WTC11 (cell line): ENCODE results near the gene CTDSPL. TPM values are rescaled to one million over a fixed set of nuclear protein-coding genes. Genes with fewer than 3 reads are reported as not detected.

ENCODE experiments used
- ATAC-seq: fragments of 200-7000 bp; cut with Tn5 transposase; 2 replicates; pipeline ENCODE4 v1.10.0; 2021; ENCODE audit warnings: mild to moderate bottlenecking, moderate library complexity
- CTCF ChIA-PET: fragments of 300-600 bp; sonication (Branson Sonifier 250); formaldehyde crosslinking; loops from one replicate; lab custom pipeline; 2021; ENCODE audit warnings: antibody characterized with exemption; lab: Charles Lee
- POLR2A ChIA-PET: fragments of 350-600 bp; sonication (Branson Sonifier 250); formaldehyde crosslinking; loops from one replicate; lab custom pipeline; 2021; ENCODE audit warnings: antibody characterized with exemption; lab: Charles Lee
- DNase-seq: peaks from one replicate; pipeline ENCODE4 v3.0.0; 2021; ENCODE audit warnings: low spot score
- H3K27ac Mint-ChIP-seq: 2 replicates; pipeline ENCODE4 v1.8.0; 2021; ENCODE audit warnings: mixed read lengths
- H3K27me3 Mint-ChIP-seq: 2 replicates; pipeline ENCODE4 v1.8.0; 2021; ENCODE audit warnings: low read depth, mild to moderate bottlenecking, moderate library complexity, mixed read lengths
- H3K36me3 Mint-ChIP-seq: 2 replicates; pipeline ENCODE4 v1.8.0; 2021; ENCODE audit warnings: mixed read lengths
- H3K4me1 Mint-ChIP-seq: 2 replicates; pipeline ENCODE4 v1.8.0; 2022; ENCODE audit warnings: mixed read lengths
- H3K4me3 Mint-ChIP-seq: 2 replicates; pipeline ENCODE4 v1.8.0; 2021; ENCODE audit warnings: mild to moderate bottlenecking, moderate library complexity, mixed read lengths
- H3K9me3 Mint-ChIP-seq: 2 replicates; pipeline ENCODE4 v1.8.0; 2021; ENCODE audit warnings: mixed read lengths
- ATF3 ChIP-seq: sonication (generic); formaldehyde crosslinking; conservative IDR thresholded peaks from 2 replicates; pipeline ENCODE4 v1.8.1; 2022; ENCODE audit warnings: mild to moderate bottlenecking, missing genetic modification reagents
- CTCF ChIP-seq: fragments of 200-600 bp; IDR thresholded peaks from 2 replicates; pipeline ENCODE4 v1.8.0; 2022; ENCODE audit warnings: antibody characterized with exemption
- E2F5 ChIP-seq: sonication (generic); formaldehyde crosslinking; IDR thresholded peaks from 2 replicates; pipeline ENCODE4 v1.8.1; 2022; ENCODE audit warnings: mild to moderate bottlenecking, moderate library complexity, missing genetic modification reagents
- ESRRA ChIP-seq: sonication (generic); formaldehyde crosslinking; IDR thresholded peaks from 2 replicates; pipeline ENCODE4 v1.8.1; 2022; ENCODE audit warnings: mild to moderate bottlenecking, missing genetic modification reagents, borderline replicate concordance
- GRHL2 ChIP-seq: fragments of 250-450 bp; sonication (Bioruptor Pico); IDR thresholded peaks from 2 replicates; pipeline ENCODE4 v1.8.0; 2022; ENCODE audit warnings: mild to moderate bottlenecking, moderate library complexity; ENCODE audit not compliant: insufficient replicate concordance, severe bottlenecking
- IRF2 ChIP-seq: sonication (generic); formaldehyde crosslinking; IDR thresholded peaks from 2 replicates; pipeline ENCODE4 v1.8.0; 2022; ENCODE audit warnings: low read depth, missing genetic modification reagents, borderline replicate concordance
- NR3C1 ChIP-seq: sonication (generic); formaldehyde crosslinking; conservative IDR thresholded peaks from 2 replicates; pipeline ENCODE4 v1.8.1; 2023; ENCODE audit warnings: low read depth, mild to moderate bottlenecking, missing genetic modification reagents
- OVOL2 ChIP-seq: fragments of 250-450 bp; sonication (Bioruptor Pico); IDR thresholded peaks from 2 replicates; pipeline ENCODE4 v1.9.0; 2021; ENCODE audit warnings: mild to moderate bottlenecking, borderline replicate concordance
- PREB ChIP-seq: sonication (generic); formaldehyde crosslinking; IDR thresholded peaks from 2 replicates; pipeline ENCODE4 v1.8.1; 2022; ENCODE audit warnings: mild to moderate bottlenecking, missing genetic modification reagents, moderate library complexity, borderline replicate concordance
- SMAD4 ChIP-seq: sonication (generic); formaldehyde crosslinking; IDR thresholded peaks from 2 replicates; pipeline ENCODE4 v1.8.0; 2022; ENCODE audit warnings: mild to moderate bottlenecking, missing genetic modification reagents
- ZNF219 ChIP-seq: sonication (generic); formaldehyde crosslinking; IDR thresholded peaks from 2 replicates; pipeline ENCODE4 v1.8.0; 2023; ENCODE audit warnings: missing genetic modification reagents, mild to moderate bottlenecking, borderline replicate concordance
- ZNF532 ChIP-seq: fragments of 250-450 bp; sonication (Bioruptor Pico); IDR thresholded peaks from 2 replicates; pipeline ENCODE4 v1.9.0; 2021; ENCODE audit warnings: mild to moderate bottlenecking, borderline replicate concordance
- ZSCAN18 ChIP-seq: fragments of 250-450 bp; sonication (Bioruptor Pico); IDR thresholded peaks from 2 replicates; pipeline ENCODE4 v2.1.2; 2022; ENCODE audit warnings: mild to moderate bottlenecking, moderate library complexity
- total RNA-seq: library from RNA; stranded (reverse); gene quantifications from 3 replicates; pipeline ENCODE4 v1.2.3, GENCODE V29; 2021
- TF ChIP-seq, protein P1 (sequence below): sonication (generic); formaldehyde crosslinking; IDR thresholded peaks from 2 replicates; pipeline ENCODE4 v1.8.1; 2022; ENCODE audit warnings: low read depth, mild to moderate bottlenecking, moderate library complexity, missing genetic modification reagents, borderline replicate concordance
- TF ChIP-seq, protein P2 (sequence below): fragments of 250-450 bp; sonication (Bioruptor Pico); IDR thresholded peaks from 2 replicates; pipeline ENCODE4 v1.9.0; 2021; ENCODE audit warnings: moderate library complexity, mild to moderate bottlenecking, inconsistent platforms, borderline replicate concordance
- TF ChIP-seq, protein P3 (sequence below): sonication (generic); formaldehyde crosslinking; IDR thresholded peaks from 2 replicates; pipeline ENCODE4 v1.8.1; 2023; ENCODE audit warnings: mild to moderate bottlenecking, missing genetic modification reagents
- TF ChIP-seq, protein P4 (sequence below): sonication (generic); formaldehyde crosslinking; IDR thresholded peaks from 2 replicates; pipeline ENCODE4 v1.8.0; 2023; ENCODE audit warnings: mild to moderate bottlenecking, missing genetic modification reagents

CTDSPL gene
- total RNA-seq, 1 experiment from 2014 or later = 41.2 TPM

- TF ChIP-seq, protein P1, sequence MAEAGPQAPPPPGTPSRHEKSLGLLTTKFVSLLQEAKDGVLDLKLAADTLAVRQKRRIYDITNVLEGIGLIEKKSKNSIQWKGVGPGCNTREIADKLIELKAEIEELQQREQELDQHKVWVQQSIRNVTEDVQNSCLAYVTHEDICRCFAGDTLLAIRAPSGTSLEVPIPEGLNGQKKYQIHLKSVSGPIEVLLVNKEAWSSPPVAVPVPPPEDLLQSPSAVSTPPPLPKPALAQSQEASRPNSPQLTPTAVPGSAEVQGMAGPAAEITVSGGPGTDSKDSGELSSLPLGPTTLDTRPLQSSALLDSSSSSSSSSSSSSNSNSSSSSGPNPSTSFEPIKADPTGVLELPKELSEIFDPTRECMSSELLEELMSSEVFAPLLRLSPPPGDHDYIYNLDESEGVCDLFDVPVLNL (CRISPR knock-in tag) = no peak
- TF ChIP-seq NR3C1 (no peak), SMAD4 (CRISPR knock-in tag) (no peak), ZSCAN18 (CRISPR knock-in tag) (no peak)
Observed at GRCh38 chr3:37930495-37930894, 68.8 kb downstream of the CTDSPL start (continued).

GRCh38 chr3:37932505-37932904 is 70.8 kb downstream of the CTDSPL start:
- DNase-seq (no peak), ATAC-seq (no peak)
- Mint-ChIP-seq H3K4me3 (no peak overlapping the region), H3K36me3 (peaks cover 4% of the 10 kb centered on the region; the same call in 1 of the 2 replicates), H3K27ac (no peak overlapping the region), H3K9me3 (peaks cover 15% of the 10 kb centered on the region), H3K4me1 (peaks cover 23% of the 10 kb centered on the region), H3K27me3 (no peaks in the 10 kb centered on the region)
- CTCF ChIA-PET = no interaction called here
- POLR2A ChIA-PET = no interaction called here
- TF ChIP-seq ATF3 (CRISPR knock-in tag) (no peak), IRF2 (CRISPR knock-in tag) (no peak), OVOL2 (CRISPR knock-in tag) (no peak), CTCF (no peak), ZNF532 (CRISPR knock-in tag) (no peak), ZNF219 (CRISPR knock-in tag) (no peak), PREB (no peak), E2F5 (no peak), ESRRA (CRISPR knock-in tag) (no peak), GRHL2 (no peak), NR3C1 (no peak)
- TF ChIP-seq, protein P2, sequence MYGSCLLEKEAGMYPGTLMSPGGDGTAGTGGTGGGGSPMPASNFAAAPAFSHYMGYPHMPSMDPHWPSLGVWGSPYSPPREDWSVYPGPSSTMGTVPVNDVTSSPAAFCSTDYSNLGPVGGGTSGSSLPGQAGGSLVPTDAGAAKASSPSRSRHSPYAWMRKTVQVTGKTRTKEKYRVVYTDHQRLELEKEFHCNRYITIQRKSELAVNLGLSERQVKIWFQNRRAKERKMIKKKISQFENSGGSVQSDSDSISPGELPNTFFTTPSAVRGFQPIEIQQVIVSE (CRISPR knock-in tag) = no peak
- TF ChIP-seq, protein P3, sequence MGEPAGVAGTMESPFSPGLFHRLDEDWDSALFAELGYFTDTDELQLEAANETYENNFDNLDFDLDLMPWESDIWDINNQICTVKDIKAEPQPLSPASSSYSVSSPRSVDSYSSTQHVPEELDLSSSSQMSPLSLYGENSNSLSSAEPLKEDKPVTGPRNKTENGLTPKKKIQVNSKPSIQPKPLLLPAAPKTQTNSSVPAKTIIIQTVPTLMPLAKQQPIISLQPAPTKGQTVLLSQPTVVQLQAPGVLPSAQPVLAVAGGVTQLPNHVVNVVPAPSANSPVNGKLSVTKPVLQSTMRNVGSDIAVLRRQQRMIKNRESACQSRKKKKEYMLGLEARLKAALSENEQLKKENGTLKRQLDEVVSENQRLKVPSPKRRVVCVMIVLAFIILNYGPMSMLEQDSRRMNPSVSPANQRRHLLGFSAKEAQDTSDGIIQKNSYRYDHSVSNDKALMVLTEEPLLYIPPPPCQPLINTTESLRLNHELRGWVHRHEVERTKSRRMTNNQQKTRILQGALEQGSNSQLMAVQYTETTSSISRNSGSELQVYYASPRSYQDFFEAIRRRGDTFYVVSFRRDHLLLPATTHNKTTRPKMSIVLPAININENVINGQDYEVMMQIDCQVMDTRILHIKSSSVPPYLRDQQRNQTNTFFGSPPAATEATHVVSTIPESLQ (CRISPR knock-in tag) = no peak
- TF ChIP-seq, protein P4, sequence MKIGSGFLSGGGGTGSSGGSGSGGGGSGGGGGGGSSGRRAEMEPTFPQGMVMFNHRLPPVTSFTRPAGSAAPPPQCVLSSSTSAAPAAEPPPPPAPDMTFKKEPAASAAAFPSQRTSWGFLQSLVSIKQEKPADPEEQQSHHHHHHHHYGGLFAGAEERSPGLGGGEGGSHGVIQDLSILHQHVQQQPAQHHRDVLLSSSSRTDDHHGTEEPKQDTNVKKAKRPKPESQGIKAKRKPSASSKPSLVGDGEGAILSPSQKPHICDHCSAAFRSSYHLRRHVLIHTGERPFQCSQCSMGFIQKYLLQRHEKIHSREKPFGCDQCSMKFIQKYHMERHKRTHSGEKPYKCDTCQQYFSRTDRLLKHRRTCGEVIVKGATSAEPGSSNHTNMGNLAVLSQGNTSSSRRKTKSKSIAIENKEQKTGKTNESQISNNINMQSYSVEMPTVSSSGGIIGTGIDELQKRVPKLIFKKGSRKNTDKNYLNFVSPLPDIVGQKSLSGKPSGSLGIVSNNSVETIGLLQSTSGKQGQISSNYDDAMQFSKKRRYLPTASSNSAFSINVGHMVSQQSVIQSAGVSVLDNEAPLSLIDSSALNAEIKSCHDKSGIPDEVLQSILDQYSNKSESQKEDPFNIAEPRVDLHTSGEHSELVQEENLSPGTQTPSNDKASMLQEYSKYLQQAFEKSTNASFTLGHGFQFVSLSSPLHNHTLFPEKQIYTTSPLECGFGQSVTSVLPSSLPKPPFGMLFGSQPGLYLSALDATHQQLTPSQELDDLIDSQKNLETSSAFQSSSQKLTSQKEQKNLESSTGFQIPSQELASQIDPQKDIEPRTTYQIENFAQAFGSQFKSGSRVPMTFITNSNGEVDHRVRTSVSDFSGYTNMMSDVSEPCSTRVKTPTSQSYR (CRISPR knock-in tag) = no peak
